Aorta (tissue), 5 donors: ENCODE results near the gene USP12. TPM values are rescaled to one million over a fixed set of nuclear protein-coding genes. Genes with fewer than 3 reads are reported as not detected.

Source experiments
- ATAC-seq: fragments of 200-7000 bp; cut with Tn5 transposase; one replicate; pipeline ENCODE4 v1.9.1; 2022; ENCODE audit warnings: moderate library complexity; ENCODE audit not compliant: low FRiP score
- DNase-seq, 2 donors: peaks; one replicate each; pipeline ENCODE4 v3.0.0-alpha.2; 2020
- H3K27ac ChIP-seq, 2 donors: one replicate each; pipeline ENCODE4 v1.5.1; 2013; ENCODE audit warnings: low read length in 2 of 2, mild to moderate bottlenecking in 2 of 2, moderate library complexity in 2 of 2, control low read depth in 1 of 2, inconsistent platforms in 1 of 2, low read depth in 1 of 2
- H3K27me3 ChIP-seq, 2 donors: one replicate each; pipeline ENCODE4 v1.6.1; 2013; ENCODE audit warnings: control low read depth in 1 of 2, low read length in 1 of 2, mild to moderate bottlenecking in 1 of 2, moderate library complexity in 1 of 2; ENCODE audit not compliant: insufficient read depth in 2 of 2, control insufficient read depth in 1 of 2
- H3K36me3 ChIP-seq, 2 donors: one replicate each; pipeline ENCODE4 v1.6.1; 2013; ENCODE audit warnings: control low read depth in 1 of 2, low read length in 1 of 2, mild to moderate bottlenecking in 1 of 2; ENCODE audit not compliant: insufficient read depth in 2 of 2, control insufficient read depth in 1 of 2
- H3K4me1 ChIP-seq, 2 donors: one replicate each; pipeline ENCODE4 v1.6.1; 2013; ENCODE audit warnings: low read length in 2 of 2, control low read depth in 1 of 2, mild to moderate bottlenecking in 1 of 2, moderate library complexity in 1 of 2; ENCODE audit not compliant: insufficient read depth in 2 of 2, control insufficient read depth in 1 of 2
- H3K4me3 ChIP-seq, 2 donors: one replicate each; pipeline ENCODE4 v1.5.1; 2013; ENCODE audit warnings: low read length in 2 of 2, control low read depth in 1 of 2, mild to moderate bottlenecking in 1 of 2
- H3K9me3 ChIP-seq: one replicate; pipeline ENCODE4 v1.6.1; 2013; ENCODE audit warnings: mild to moderate bottlenecking, low read length; ENCODE audit not compliant: control insufficient read depth
- WGBS, 2 donors: extraction: QIAGEN DNeasy Blood & Tissue Kit; methylation state at CpG; one replicate each; pipeline ENCODE4 v1.1.7; 2013; 5-methylcytosine and 5-hydroxymethylcytosine counted together
- intact Hi-C, 2 donors: fragments of 100-400 bp; cut with DNase I; formaldehyde crosslinking; loops; one replicate each; pipeline versions ENCODE4 v1.14.2 to v1.15.0; 2022
- polyA plus RNA-seq, 2 donors: library from polyadenylated mRNA; stranded (reverse); fragments of 200-250 nt; gene quantifications; one replicate each; pipeline ENCODE4 v1.2.3, GENCODE V29; 2013
- total RNA-seq, 2 donors: library from RNA; stranded (reverse); fragmentation: NEBNext Ultra II Directional; extraction: Animal tissue kit (Norgen Biotek cat#: 25700); gene quantifications; one replicate each; pipeline ENCODE4 v1.2.1, GENCODE V29; 2021
- donor health status: healthy with polysubstance abuse.
- donor health status: Bipolar disorder and iron deficiency.
- donor health status: DM: no; HTN: no; CAD: no.
- donor health status: DM: no; HTN: no; CAD: no.
- donor health status: DM: yes; HTN: yes; CAD: no.

The USP12 gene
- total and polyA plus RNA-seq, 4 donors, result 18.2 to 47.2 (median 39.6) TPM

- ATAC-seq, result no peak
- no peaks in the 10 kb centered on the region for H3K27me3 ChIP-seq
- DNase-seq, result no peak
- H3K27ac ChIP-seq, result no peak overlapping the region
- peaks cover 0 to 2% of the 10 kb centered on the region in 2 donors for H3K4me1 ChIP-seq
- intact Hi-C loops, result loop anchor here (10.0 kb wide), 2 partner anchors 178 to 448 kb away; partner anchors contain the start of genes LNX2 (in 1 of the 2) and POLR1D (in 1 of the 2)
- no peaks in the 10 kb centered on the region for H3K36me3 ChIP-seq
- H3K4me3 ChIP-seq, result no peak overlapping the region
- WGBS, 2 donors, result 72 to 74% methylated on average over 8 of the region's 8 CpGs
- no peaks in the 10 kb centered on the region for H3K9me3 ChIP-seq
These were observed 5.1 kb upstream of the USP12 start for GRCh38 chr13:27176470-27177410.

DNA sequence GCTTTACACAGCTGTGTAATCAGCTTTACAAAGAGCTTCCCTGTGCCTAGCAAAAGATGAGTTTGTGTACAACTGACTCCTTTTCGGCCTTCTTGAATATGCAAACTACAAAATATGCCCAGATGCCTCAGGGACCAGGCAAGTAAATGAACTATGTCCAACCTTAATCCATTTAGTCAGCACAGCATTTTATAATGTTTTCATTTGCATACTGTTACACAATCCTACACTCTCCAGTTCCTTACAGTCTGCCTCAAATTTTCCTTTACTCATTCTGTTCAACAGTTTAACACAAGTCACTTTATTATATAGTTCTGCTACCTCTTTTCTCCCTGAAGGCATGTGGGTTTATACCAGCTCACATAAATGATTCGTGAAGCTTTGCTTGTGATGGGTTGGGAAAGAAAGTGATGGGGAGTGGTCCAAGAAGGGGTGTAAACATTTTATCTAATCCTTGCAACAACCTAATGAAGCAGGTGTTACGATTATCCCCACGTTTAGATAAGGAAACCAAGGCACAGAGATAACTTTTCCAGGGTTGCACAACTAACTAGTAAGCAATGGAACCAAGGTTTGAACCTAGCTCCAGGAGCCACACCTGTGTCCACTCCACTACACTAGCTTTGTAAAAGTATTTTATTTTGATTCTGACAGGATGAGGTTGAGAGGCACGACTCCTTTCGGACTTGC, 3.3 kb upstream of the USP12 start:
- DNase-seq (no peak), ATAC-seq (no peak)
- Histone ChIP-seq H3K4me1 (peaks cover 0 to 2% of the 10 kb centered on the region in 2 donors), H3K4me3 (no peak overlapping the region), H3K27ac (no peak overlapping the region), H3K27me3 (no peaks in the 10 kb centered on the region), H3K36me3 (no peaks in the 10 kb centered on the region), H3K9me3 (no peaks in the 10 kb centered on the region)
- WGBS, 2 donors, result 88 to 89% methylated on average over 6 of the region's 6 CpGs
- intact Hi-C loops, result loop anchor here (5.0 to 10.0 kb wide), 8 partner anchors 72 to 450 kb away; partner anchors contain the start of genes LNX2 (in 1 of the 2), POLR1D (in 1 of the 2), RASL11A (in 1 of the 2) and RPL21 (in 1 of the 2)

DNA sequence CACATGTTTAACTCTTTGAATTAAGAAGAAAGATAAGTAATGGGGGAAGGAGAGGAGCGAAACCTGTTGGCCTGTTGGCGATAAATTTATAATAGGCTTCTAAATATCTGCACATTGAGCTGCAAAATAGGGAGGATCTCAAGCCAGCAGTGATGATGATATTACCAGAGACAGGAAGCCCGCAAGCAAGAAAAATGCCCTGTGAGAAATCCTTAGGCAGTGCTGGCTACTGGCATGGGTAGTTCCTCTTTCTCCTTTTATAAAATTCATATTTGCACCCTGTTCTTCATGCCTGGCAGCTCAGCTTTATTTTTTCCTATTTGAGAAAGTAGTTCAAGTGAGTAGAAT, 858 bp upstream of the USP12 start:
- no peak for DNase-seq
- intact Hi-C loops, result loop anchor here (5.0 to 10.0 kb wide), 8 partner anchors 75 to 452 kb away; partner anchors contain the start of genes LNX2 (in 1 of the 2), POLR1D (in 1 of the 2), RASL11A (in 1 of the 2) and RPL21 (in 1 of the 2)
- WGBS, 2 donors, result 14 to 23% methylated on average over 3 of the region's 3 CpGs
- Histone ChIP-seq H3K4me3 (peak overlapping the region; percentile 93 to 99), H3K27ac (no peak overlapping the region), H3K4me1 (peaks cover 6% of the 10 kb centered on the region in 2 donors), H3K9me3 (no peaks in the 10 kb centered on the region), H3K27me3 (no peaks in the 10 kb centered on the region), H3K36me3 (no peaks in the 10 kb centered on the region)
- ATAC-seq, result no peak

DNA sequence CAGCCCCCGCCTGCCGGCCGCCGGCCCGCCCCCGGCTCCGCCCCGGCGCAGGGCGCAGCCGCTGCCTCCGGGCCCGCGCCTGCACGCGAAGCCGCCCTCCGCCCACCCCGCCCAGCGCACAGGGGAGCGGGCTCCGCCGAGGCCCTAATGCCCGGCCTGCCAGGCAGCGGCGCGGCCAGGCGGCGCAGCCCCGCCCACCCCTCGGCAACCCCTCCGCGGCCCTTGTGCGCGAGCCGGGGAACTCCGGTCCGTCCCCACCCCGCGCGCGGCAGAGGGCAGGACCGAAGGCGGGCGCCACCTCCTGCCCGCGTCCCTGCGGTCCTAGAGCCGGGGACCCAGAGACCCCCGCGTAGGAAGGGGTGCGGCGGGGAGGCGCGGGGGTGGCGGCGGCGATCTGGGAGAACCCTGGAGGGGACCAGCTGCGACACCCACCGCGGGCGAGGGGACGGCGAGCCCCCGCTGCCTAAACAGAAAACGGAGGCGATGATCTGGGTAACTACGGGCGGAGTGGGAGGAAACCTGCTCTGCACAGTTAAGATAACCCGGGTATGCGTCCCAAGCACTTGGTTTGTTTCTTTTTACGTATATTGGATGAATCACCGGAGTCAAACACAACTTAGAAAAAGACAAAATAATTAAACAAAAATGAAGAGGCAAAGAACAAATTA, 350 bp upstream of the USP12 start:
- DNase-seq (peak; percentile 97 to 98), ATAC-seq (peak; percentile 96)
- H3K27ac ChIP-seq, result peak overlapping the region; percentile 58 to 97
- peak overlapping the region; percentile 93 to 99 for H3K4me3 ChIP-seq
- H3K27me3 ChIP-seq, result no peaks in the 10 kb centered on the region
- H3K9me3 ChIP-seq, result no peaks in the 10 kb centered on the region
- peaks cover 6% of the 10 kb centered on the region in 2 donors for H3K4me1 ChIP-seq
- 0% methylated on average over 28 to 73 of the region's 73 CpGs for WGBS, 2 donors
- intact Hi-C loops, result loop anchor here (5.0 to 10.0 kb wide), 8 partner anchors 75 to 453 kb away; partner anchors contain the start of genes LNX2 (in 1 of the 2), POLR1D (in 1 of the 2), RASL11A (in 1 of the 2) and RPL21 (in 1 of the 2)
- H3K36me3 ChIP-seq, result no peaks in the 10 kb centered on the region

DNA sequence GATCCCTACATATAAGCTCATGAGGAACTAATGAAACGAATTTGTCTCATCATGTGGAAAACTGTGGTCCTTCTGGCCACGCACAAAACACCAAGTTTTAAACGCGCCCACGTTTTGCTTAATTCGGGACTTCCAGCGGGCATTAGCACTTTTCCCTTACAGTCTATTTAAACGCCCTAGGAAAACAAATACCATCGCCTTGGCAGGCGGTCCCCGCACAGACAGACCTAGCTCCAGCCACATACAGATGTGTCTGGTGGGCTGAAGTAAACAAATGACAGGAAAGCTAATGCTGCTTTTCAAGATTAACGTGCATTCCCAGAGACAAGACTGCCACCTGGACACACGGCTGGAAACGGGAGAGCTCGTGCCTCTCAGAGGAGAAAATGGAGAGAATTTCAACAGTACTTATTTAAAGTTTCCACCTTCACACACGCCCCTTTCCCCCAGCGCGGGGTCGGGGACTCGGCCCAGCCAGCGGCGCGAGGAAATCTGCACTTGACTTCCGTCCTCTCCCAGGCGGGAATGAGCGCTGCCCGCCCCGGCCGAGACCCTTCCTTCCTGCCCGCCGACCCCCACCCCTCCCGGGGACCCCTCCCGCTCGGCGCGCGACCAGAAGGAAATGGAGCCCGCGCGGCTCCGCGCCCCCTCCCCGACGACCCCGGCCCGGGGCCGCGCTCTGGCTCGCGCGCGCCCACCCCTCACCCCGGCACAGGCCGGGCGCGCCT, 931 bp downstream of the USP12 start:
- H3K4me3 ChIP-seq, result peak overlapping the region; percentile 93 to 99
- H3K27me3 ChIP-seq, result no peaks in the 10 kb centered on the region
- H3K36me3 ChIP-seq, result no peaks in the 10 kb centered on the region
- 0% methylated on average over 56 of the region's 56 CpGs for WGBS, 2 donors
- H3K4me1 ChIP-seq, result peaks cover 6% of the 10 kb centered on the region in 2 donors
- DNase-seq, result peak; percentile 70 to 84
- intact Hi-C loops, result loop anchor here (5.0 to 10.0 kb wide), 8 partner anchors 77 to 454 kb away; partner anchors contain the start of genes LNX2 (in 1 of the 2), POLR1D (in 1 of the 2), RASL11A (in 1 of the 2) and RPL21 (in 1 of the 2)
- ATAC-seq, result peak; percentile 19
- peak overlapping the region; percentile 64 to 97 for H3K27ac ChIP-seq
- H3K9me3 ChIP-seq, result no peaks in the 10 kb centered on the region

- peak overlapping the region in 1 of 2 donors; percentile 97 for H3K27ac ChIP-seq
- no peaks in the 10 kb centered on the region for H3K36me3 ChIP-seq
- H3K27me3 ChIP-seq, result no peaks in the 10 kb centered on the region
- DNase-seq (no peak), ATAC-seq (no peak)
- WGBS, 2 donors, result 12 to 13% methylated on average over 4 of the region's 4 CpGs
- intact Hi-C loops, result loop anchor here (5.0 to 10.0 kb wide), 8 partner anchors 77 to 455 kb away; partner anchors contain the start of genes LNX2 (in 1 of the 2), POLR1D (in 1 of the 2), RASL11A (in 1 of the 2) and RPL21 (in 1 of the 2)
- H3K4me3 ChIP-seq, result peak overlapping the region; percentile 93 to 99
- H3K4me1 ChIP-seq, result peaks cover 6% of the 10 kb centered on the region in 2 donors
- no peaks in the 10 kb centered on the region for H3K9me3 ChIP-seq
These were observed 1.4 kb downstream of the USP12 start for GRCh38 chr13:27170221-27170515.

DNA sequence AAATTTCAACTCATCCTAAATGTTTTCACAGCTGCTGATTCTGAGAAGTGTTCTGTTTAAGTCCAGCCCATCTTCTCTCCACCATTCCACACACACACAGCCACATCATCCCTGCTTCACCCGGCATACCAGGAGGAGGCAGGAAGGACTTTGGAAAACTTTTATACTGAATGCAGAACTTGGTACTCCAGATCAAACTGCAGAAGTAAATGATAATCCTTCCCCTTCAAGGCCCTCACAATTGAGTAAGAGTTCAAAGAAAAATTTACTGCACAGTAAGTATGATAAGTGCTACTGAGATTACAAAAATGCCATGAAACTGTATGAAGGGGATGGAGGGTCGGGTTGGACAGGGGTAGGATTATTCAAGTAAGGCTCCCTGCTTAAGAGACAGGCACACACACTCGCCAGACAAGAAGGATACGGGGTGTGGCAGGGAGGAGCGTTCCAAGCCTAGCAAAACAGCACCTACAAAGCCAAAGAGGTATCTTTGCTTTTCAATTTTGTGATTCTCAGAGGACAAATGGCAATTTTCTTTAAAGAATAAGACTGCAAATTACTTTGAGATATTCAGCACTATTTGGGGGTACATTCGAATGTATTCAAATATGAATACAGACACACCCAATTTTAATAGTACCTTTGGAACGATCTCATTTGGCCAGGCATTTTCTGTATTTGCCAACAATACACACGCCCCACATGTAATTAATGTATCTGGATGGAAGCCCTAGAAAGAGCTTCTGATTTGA, 2.5 kb downstream of the USP12 start:
- H3K4me3 ChIP-seq, result no peak overlapping the region
- H3K9me3 ChIP-seq, result no peaks in the 10 kb centered on the region
- H3K27ac ChIP-seq, result no peak overlapping the region
- 42 to 49% methylated on average over 8 of the region's 8 CpGs for WGBS, 2 donors
- H3K4me1 ChIP-seq, result peaks cover 6% of the 10 kb centered on the region in 2 donors
- DNase-seq (no peak), ATAC-seq (no peak)
- no peaks in the 10 kb centered on the region for H3K27me3 ChIP-seq
- intact Hi-C loops, result loop anchor here in 1 of 2 donors (5.0 kb wide), 1 partner anchor 42 kb away; no protein-coding TSS in a partner anchor
- H3K36me3 ChIP-seq, result no peaks in the 10 kb centered on the region
